ENCODE measurements around the gene WNT6. TPM values are rescaled to one million over a fixed set of nuclear protein-coding genes. Genes with fewer than 3 reads are reported as not detected.

The WNT6 gene
- total and polyA plus RNA-seq, 4 donors: 0.08 to 0.20 TPM; not detected in 2

DNA sequence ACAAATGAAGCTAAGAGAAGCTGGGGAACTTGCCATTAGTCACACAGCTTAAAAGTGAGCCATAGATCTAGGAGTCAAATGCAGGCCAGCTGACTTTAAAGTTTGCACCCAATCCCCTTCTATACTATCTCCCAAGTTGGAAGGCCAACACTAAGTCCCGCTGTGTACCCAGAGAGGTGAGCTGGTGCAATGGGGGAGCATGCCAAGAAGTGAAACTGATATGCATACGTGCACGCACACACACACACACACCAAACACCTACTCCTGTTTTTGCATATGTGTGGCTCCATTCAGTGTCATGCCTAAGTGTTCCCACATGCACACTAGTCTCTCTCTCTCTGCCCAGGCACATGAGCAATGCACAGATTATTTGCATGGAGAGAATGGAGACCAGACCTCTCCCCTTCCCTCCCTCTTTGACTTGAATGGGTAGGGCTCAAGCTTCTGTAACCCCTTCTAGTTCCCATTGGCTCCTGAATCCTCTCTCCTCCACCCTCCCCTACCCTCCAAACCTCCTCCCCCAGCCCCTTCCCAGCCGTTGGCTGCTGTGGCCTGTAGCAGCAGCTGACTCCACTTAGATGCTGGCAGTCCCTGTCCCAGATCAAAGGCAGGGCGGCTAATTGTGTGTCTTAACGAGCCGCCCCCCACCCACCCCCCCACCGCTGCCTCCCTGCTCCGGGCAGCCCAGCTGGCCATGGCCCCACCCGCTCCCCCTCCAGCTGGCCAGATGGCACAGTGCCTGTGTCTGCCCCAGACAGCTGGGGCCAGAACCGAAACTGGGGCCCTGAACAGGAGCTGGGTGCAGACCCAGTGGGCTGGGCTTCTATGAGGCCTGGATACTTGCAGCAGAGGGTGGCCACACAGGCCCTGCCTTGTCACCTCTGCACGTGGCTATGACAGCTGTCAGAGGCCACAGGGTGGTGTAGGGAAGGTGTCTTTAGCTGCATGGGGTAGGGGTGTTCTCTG, 26.7 kb downstream of the WNT6 start (continued):
- TF ChIP-seq SP1 (IDR thresholded peaks at IDR 0.05) (no peak), TAF1 (conservative IDR thresholded peaks at IDR 0.05) (no peak), JUND (IDR thresholded peaks at IDR 0.05) (no peak), RXRA (IDR thresholded peaks at IDR 0.05) (no peak), ZBTB33 (IDR thresholded peaks at IDR 0.05) (no peak), HNF4G (IDR thresholded peaks at IDR 0.05) (no peak)

DNA sequence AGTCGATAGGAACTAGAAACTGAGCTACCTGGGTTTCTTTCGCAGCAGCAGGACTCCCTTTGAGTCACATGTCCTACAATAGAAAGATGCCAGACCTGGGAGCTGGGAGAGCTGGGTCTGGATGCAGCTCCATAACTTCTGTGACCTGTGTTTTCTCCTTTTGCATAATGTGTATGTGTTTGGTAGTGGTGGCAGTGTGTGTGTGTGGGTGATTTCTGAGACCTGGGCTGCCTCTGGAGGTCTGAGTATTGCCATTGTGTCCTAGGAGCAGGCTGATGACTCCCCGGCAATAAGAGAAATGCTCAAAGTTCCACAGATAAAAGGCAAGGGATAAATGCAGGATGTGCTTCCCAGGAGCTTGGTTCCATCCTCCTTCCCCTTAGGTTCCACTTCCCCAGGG, 27.5 kb downstream of the WNT6 start:
- H3K9me3 ChIP-seq (ENCODE audit: control insufficient read depth in 4 of 4, low read length in 3 of 4): no peaks in the 10 kb centered on the region
- peaks cover 0 to 10% (median 4%) of the 10 kb centered on the region in 4 donors for H3K27me3 ChIP-seq (ENCODE audit: control insufficient read depth in 4 of 4, insufficient read depth in 4 of 4, low read length in 3 of 4)
- no peak overlapping the region for H3K9ac ChIP-seq (ENCODE audit: low read depth in 1 of 2, low read length in 2 of 2)
- 79% methylated on average over 3 of the region's 3 CpGs for WGBS
- TF ChIP-seq, protein P1, sequence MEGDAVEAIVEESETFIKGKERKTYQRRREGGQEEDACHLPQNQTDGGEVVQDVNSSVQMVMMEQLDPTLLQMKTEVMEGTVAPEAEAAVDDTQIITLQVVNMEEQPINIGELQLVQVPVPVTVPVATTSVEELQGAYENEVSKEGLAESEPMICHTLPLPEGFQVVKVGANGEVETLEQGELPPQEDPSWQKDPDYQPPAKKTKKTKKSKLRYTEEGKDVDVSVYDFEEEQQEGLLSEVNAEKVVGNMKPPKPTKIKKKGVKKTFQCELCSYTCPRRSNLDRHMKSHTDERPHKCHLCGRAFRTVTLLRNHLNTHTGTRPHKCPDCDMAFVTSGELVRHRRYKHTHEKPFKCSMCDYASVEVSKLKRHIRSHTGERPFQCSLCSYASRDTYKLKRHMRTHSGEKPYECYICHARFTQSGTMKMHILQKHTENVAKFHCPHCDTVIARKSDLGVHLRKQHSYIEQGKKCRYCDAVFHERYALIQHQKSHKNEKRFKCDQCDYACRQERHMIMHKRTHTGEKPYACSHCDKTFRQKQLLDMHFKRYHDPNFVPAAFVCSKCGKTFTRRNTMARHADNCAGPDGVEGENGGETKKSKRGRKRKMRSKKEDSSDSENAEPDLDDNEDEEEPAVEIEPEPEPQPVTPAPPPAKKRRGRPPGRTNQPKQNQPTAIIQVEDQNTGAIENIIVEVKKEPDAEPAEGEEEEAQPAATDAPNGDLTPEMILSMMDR (IDR thresholded peaks at IDR 0.05; ENCODE audit: low read depth, low read length, missing input control): no peak
- H3K27ac ChIP-seq (ENCODE audit: low read depth in 1 of 2, low read length in 2 of 2): no peak overlapping the region
- no peaks in the 10 kb centered on the region for H3K36me3 ChIP-seq (ENCODE audit: control insufficient read depth in 4 of 4, insufficient read depth in 3 of 4, low read depth in 1 of 4, low read length in 3 of 4)
- no peak overlapping the region for H3K4me3 ChIP-seq (ENCODE audit: low read depth in 1 of 3, low read length in 3 of 3)
- DNase-seq (ENCODE audit: low spot score): no peak
- H3K4me1 ChIP-seq (ENCODE audit: control insufficient read depth in 4 of 4, insufficient read depth in 4 of 4, low read length in 3 of 4): peaks cover 3 to 4% (median 4%) of the 10 kb centered on the region in 4 donors

GRCh38 chr2:218888341-218888740, 28.7 kb downstream of the WNT6 start:
- Histone ChIP-seq H3K4me3 (ENCODE audit: low read depth in 1 of 3, low read length in 3 of 3) (no peak overlapping the region), H3K9ac (ENCODE audit: low read depth in 1 of 2, low read length in 2 of 2) (no peak overlapping the region), H3K36me3 (ENCODE audit: control insufficient read depth in 4 of 4, insufficient read depth in 3 of 4, low read depth in 1 of 4, low read length in 3 of 4) (no peaks in the 10 kb centered on the region), H3K27ac (ENCODE audit: low read depth in 1 of 2, low read length in 2 of 2) (no peak overlapping the region), H3K4me1 (ENCODE audit: control insufficient read depth in 4 of 4, insufficient read depth in 4 of 4, low read length in 3 of 4) (peaks cover 8 to 16% (median 13%) of the 10 kb centered on the region in 4 donors), H3K27me3 (ENCODE audit: control insufficient read depth in 4 of 4, insufficient read depth in 4 of 4, low read length in 3 of 4) (no peaks in the 10 kb centered on the region), H3K9me3 (ENCODE audit: control insufficient read depth in 4 of 4, low read length in 3 of 4) (no peaks in the 10 kb centered on the region)
- no peak for DNase-seq (ENCODE audit: low spot score)
- 94% methylated on average over 5 of the region's 5 CpGs for WGBS
- no peak for TF ChIP-seq EGR1 (IDR thresholded peaks at IDR 0.05; ENCODE audit: low read depth in 2 of 2)
- TF ChIP-seq ZBTB33 (IDR thresholded peaks at IDR 0.05): no peak
- no peak for TF ChIP-seq REST (IDR thresholded peaks at IDR 0.05)
- no peak for TF ChIP-seq HNF4A (conservative IDR thresholded peaks at IDR 0.05)
- TF ChIP-seq JUND (IDR thresholded peaks at IDR 0.05): no peak
- no peak for TF ChIP-seq FOXA2 (IDR thresholded peaks at IDR 0.05)
- TF ChIP-seq SP1 (IDR thresholded peaks at IDR 0.05): no peak
- no peak for TF ChIP-seq RAD21 (IDR thresholded peaks at IDR 0.05)
- no peak for TF ChIP-seq RXRA (IDR thresholded peaks at IDR 0.05)
